Esophagus squamous epithelium (tissue), 5 donors: Measurements from ENCODE around the gene LRRC25. TPM values are rescaled to one million over a fixed set of nuclear protein-coding genes. Genes with fewer than 3 reads are reported as not detected.

Source experiments
- DNase-seq: peaks from one replicate; lab custom pipeline; 2025; lab: John Stamatoyannopoulos, UW
- H3K27ac ChIP-seq, 4 donors: fragments of 200-600 bp; sonication (generic); one replicate each; pipeline ENCODE4 v1.5.1; 2016 to 2019; ENCODE audit warnings: mild to moderate bottlenecking in 1 of 4
- H3K27me3 ChIP-seq, 4 donors: fragments of 200-600 bp; sonication (generic); 1 replicate in 3 of 4; 2 replicates in 1 of 4; pipeline versions ENCODE4 v1.5.1 to v1.6.0; 2017 to 2021; ENCODE audit warnings: antibody characterized with exemption in 1 of 4
- H3K36me3 ChIP-seq, 3 donors: fragments of 200-600 bp; sonication (generic); one replicate each; pipeline ENCODE4 v1.5.1; 2016 to 2019
- H3K4me1 ChIP-seq, 3 donors: fragments of 200-600 bp; sonication (generic); one replicate each; pipeline ENCODE4 v1.5.1; 2017 to 2019
- H3K4me3 ChIP-seq, 4 donors: fragments of 200-600 bp; sonication (generic); 1 replicate in 3 of 4; 2 replicates in 1 of 4; pipeline ENCODE4 v1.5.1; 2016 to 2019; ENCODE audit warnings: mild to moderate bottlenecking in 2 of 4, moderate library complexity in 1 of 4
- H3K9me3 ChIP-seq, 3 donors: fragments of 200-600 bp; sonication (generic); one replicate each; pipeline ENCODE4 v1.5.1; 2016 to 2019
- POLR2A ChIP-seq, 4 donors: fragments of 450-650 bp; IDR thresholded peaks; one replicate each; pipeline ENCODE4 v1.6.1; 2017; ENCODE audit warnings: antibody characterized with exemption in 4 of 4, mild to moderate bottlenecking in 4 of 4, moderate library complexity in 3 of 4
- WGBS, 2 donors: methylation state at CpG; one replicate each; pipeline ENCODE4 v1.1.5; 2018; 5-methylcytosine and 5-hydroxymethylcytosine counted together
- intact Hi-C: fragments of 100-400 bp; cut with DNase I; formaldehyde crosslinking; loops from one replicate; pipeline ENCODE4 v1.15.0; 2022
- total RNA-seq, 4 donors: library from RNA; depleted of rRNA; stranded (reverse); fragments of >200 nt; gene quantifications; one replicate each; pipeline ENCODE4 v1.1.0, GENCODE V29; 2016
- TF ChIP-seq, protein P1 (sequence below), 6 experiments: fragments of 450-650 bp in 4 of 6; fragments of 200-600 bp in 2 of 6; sonication (generic) in 2 of 6; IDR thresholded peaks; one replicate each; pipeline ENCODE4 v1.5.1; 2016 to 2019; ENCODE audit warnings: antibody characterized with exemption in 6 of 6, mild to moderate bottlenecking in 4 of 6, moderate library complexity in 4 of 6
- donor health status: DM: yes; HTN: yes; CAD: no.

The LRRC25 gene
- total RNA-seq, 4 donors from 2014 or later: 0.53 to 10.3 (median 1.9) TPM

DNA sequence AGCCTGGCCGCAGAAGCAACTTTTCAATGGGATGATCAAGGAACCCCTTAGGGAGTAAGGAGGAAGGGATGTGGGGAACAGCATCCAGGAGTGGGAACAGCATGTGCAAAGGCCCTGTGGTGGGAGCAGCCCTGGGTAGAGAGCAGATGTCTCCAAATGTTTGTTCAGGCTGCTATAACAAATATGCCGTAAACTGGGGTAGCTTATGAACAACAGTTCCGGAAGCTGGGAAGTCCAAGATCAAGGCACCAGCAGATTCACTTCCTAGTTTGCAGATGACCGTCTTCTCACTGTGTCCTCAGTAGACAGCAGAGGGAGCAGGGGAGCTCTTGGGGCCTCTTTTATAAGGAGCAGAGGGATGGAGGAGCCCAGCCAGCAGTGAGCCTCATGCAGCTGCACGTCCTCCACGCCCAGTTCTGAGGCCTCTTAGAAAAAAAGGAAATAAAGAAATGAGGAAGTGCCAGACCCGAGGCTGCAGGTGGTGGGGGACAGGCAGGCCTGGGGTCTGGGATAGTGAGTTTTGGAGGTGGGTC lies 4.2 kb upstream of the LRRC25 start:
- peaks cover 0 to 41% (median 9%) of the 10 kb centered on the region in 3 donors for H3K4me1 ChIP-seq
- 37 to 100% methylated on average over 1 to 6 of the region's 7 CpGs for WGBS, 2 donors
- no peak for DNase-seq
- no peak overlapping the region for H3K4me3 ChIP-seq
- peak overlapping the region in 3 of 4 donors; percentile 34 to 59 (median 45) for H3K27ac ChIP-seq
- peaks cover 0 to 18% (median 2%) of the 10 kb centered on the region in 4 donors for H3K27me3 ChIP-seq
- intact Hi-C loops: no loop called here
- TF ChIP-seq, protein P1, sequence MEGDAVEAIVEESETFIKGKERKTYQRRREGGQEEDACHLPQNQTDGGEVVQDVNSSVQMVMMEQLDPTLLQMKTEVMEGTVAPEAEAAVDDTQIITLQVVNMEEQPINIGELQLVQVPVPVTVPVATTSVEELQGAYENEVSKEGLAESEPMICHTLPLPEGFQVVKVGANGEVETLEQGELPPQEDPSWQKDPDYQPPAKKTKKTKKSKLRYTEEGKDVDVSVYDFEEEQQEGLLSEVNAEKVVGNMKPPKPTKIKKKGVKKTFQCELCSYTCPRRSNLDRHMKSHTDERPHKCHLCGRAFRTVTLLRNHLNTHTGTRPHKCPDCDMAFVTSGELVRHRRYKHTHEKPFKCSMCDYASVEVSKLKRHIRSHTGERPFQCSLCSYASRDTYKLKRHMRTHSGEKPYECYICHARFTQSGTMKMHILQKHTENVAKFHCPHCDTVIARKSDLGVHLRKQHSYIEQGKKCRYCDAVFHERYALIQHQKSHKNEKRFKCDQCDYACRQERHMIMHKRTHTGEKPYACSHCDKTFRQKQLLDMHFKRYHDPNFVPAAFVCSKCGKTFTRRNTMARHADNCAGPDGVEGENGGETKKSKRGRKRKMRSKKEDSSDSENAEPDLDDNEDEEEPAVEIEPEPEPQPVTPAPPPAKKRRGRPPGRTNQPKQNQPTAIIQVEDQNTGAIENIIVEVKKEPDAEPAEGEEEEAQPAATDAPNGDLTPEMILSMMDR (IDR thresholded peaks at IDR 0.05): peak in 4 of 6 experiments; percentile 9 to 47 (median 23)
- peak in 1 of 4 donors; percentile 13 for TF ChIP-seq POLR2A (IDR thresholded peaks at IDR 0.05)
- no peaks in the 10 kb centered on the region for H3K9me3 ChIP-seq
- no peaks in the 10 kb centered on the region for H3K36me3 ChIP-seq

DNA sequence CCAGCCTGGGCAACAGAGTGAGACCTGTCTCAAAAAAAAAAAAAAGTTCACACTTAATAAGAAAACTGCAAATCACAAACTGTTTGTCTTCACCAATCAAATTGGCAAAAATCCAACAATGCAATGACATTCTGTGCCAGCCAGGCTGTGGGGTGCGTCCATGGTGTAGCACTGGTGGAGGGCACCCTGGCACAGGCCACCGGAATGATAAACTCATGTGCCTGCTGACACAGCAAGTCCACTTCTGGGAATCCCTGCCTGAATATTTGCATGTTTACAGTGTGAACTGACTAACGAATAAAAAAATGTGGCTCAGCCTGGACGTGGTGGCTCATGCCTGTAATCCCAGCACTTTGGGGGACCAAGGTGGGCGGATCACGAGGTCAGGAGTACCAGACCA lies 1.6 kb upstream of the LRRC25 start:
- Histone ChIP-seq H3K36me3 (no peaks in the 10 kb centered on the region), H3K4me1 (peaks cover 0 to 43% (median 10%) of the 10 kb centered on the region in 3 donors), H3K27ac (no peak overlapping the region), H3K4me3 (no peak overlapping the region), H3K27me3 (peaks cover 0 to 31% (median 2%) of the 10 kb centered on the region in 4 donors), H3K9me3 (no peaks in the 10 kb centered on the region)
- no peak for DNase-seq
- 17 to 31% methylated on average over 5 to 6 of the region's 6 CpGs for WGBS, 2 donors
- no peak for TF ChIP-seq POLR2A (IDR thresholded peaks at IDR 0.05)
- TF ChIP-seq, protein P1 (IDR thresholded peaks at IDR 0.05): peak in 1 of 6 experiments; percentile 7
- intact Hi-C loops: no loop called here

DNA sequence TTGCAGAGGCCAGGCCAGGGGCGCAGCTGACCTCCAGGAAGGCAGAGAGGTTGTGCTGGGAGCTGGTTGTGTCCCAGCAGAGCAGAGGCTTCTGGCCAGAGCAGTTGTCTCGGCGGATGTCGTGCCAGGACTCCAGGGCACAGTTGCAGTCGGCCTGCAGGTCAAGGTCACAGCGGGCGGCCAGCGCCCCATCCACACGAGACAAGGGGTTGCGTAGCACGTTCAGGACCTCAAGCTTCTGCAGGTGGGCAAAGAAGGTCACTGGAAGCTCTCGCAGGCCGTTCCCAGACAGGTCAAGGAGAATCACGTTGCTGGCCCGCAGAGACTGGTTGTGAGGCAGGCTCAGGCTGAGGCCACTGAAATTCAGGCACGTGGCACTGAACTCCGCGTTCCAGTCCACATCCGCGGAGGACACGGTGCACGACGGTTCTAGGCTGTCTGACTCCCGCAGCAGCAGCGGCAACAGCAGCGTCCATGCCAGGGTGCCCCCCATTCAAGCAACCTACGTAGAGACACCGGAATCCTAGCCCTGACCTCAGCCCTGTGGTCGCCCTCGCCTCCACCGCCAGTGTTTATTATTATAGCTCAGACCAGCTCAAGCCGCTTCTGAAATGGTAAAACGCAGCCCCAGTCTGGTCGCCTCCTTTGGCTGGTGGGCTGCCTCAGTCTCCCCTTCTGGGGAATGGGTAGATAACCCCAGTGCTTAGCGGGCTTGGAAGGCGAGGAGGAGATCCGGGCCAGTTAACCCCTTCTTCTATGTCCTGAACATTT lies 766 bp downstream of the LRRC25 start:
- TF ChIP-seq, protein P1 (IDR thresholded peaks at IDR 0.05): no peak
- no peak for TF ChIP-seq POLR2A (IDR thresholded peaks at IDR 0.05)
- H3K9me3 ChIP-seq: no peaks in the 10 kb centered on the region
- 43 to 60% methylated on average over 3 to 7 of the region's 37 CpGs for WGBS, 2 donors
- H3K27ac ChIP-seq: peak overlapping the region in 2 of 4 donors; percentile 11 to 25
- H3K4me3 ChIP-seq: peak overlapping the region in 3 of 4 donors; percentile 10 to 52 (median 35)
- intact Hi-C loops: no loop called here
- peaks cover 0 to 37% (median 10%) of the 10 kb centered on the region in 3 donors for H3K4me1 ChIP-seq
- H3K36me3 ChIP-seq: no peaks in the 10 kb centered on the region
- peaks cover 0 to 31% (median 2%) of the 10 kb centered on the region in 4 donors for H3K27me3 ChIP-seq
- no peak for DNase-seq

DNA sequence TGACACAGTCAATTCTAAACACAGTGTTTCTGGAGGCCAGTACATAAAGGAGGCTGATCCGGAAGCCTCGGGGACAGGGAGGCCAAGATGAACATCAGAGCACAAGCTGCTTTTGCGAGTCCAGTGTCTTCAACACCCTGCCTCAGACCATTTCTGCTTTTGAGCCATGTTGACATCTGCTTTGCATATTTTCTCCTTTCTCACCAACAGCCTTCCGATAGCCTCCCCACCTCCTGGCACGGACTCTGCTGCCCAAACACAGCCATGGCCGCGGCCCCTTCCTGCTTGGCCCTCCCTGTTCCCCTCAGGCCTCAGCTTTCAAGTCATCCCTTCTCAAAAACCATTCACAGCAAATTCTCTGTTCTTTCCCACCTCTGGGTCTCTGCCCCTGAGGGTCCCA lies 3.6 kb downstream of the LRRC25 start:
- no peaks in the 10 kb centered on the region for H3K9me3 ChIP-seq
- peak overlapping the region in 2 of 4 donors; percentile 22 to 54 for H3K27ac ChIP-seq
- no peaks in the 10 kb centered on the region for H3K36me3 ChIP-seq
- TF ChIP-seq POLR2A (IDR thresholded peaks at IDR 0.05): no peak
- TF ChIP-seq, protein P1 (IDR thresholded peaks at IDR 0.05): no peak
- WGBS, 2 donors: 48 to 62% methylated on average over 7 of the region's 7 CpGs
- intact Hi-C loops: no loop called here
- peaks cover 0 to 31% (median 2%) of the 10 kb centered on the region in 4 donors for H3K27me3 ChIP-seq
- peaks cover 0 to 26% (median 9%) of the 10 kb centered on the region in 3 donors for H3K4me1 ChIP-seq
- H3K4me3 ChIP-seq: peak overlapping the region in 2 of 4 donors; percentile 5 to 26
- DNase-seq: no peak

DNA sequence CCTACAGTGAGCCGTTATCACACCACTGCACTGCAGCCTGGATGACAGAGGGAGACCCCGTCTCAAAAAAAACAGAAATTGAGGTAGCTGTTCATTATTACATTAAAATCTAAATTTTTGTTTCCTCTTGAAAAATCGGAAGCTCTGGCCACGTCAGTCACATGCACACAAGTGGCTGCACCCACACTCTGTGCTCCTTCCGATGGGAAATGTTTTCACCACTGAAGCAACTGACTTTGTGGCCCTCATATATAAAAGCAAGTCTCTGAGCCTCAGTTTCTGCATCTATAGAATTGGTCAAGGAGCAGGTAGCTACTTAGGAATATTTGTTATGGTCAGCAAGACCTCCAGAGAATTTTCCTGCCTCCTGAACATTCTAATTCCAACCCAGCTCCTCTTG lies 4.5 kb downstream of the LRRC25 start:
- H3K27me3 ChIP-seq: peaks cover 0 to 27% (median 2%) of the 10 kb centered on the region in 4 donors
- peak overlapping the region in 2 of 4 donors; percentile 5 to 26 for H3K4me3 ChIP-seq
- H3K27ac ChIP-seq: peak overlapping the region in 2 of 4 donors; percentile 22 to 54
- H3K9me3 ChIP-seq: no peaks in the 10 kb centered on the region
- intact Hi-C loops: no loop called here
- H3K36me3 ChIP-seq: no peaks in the 10 kb centered on the region
- 59 to 63% methylated on average over 5 of the region's 5 CpGs for WGBS, 2 donors
- DNase-seq: no peak
- peaks cover 3 to 26% (median 14%) of the 10 kb centered on the region in 3 donors for H3K4me1 ChIP-seq
- TF ChIP-seq, protein P1 (IDR thresholded peaks at IDR 0.05): no peak
- TF ChIP-seq POLR2A (IDR thresholded peaks at IDR 0.05): no peak
